Activated CD4-positive, alpha-beta T cell treated with anti-CD3 and anti-CD28 coated beads, Interleukin-2, amount 50 U/mL, for 24 hours (primary cell): ENCODE results near the gene MOK.
"Not testable (repeated sequence)": the region's sequence is repeated elsewhere in the genome, so short reads cannot be mapped to it uniquely, and the experiment has no call there.

ENCODE experiments used
- DNase-seq, 2 donors: peaks; one replicate each; pipeline ENCODE4 v3.0.0-alpha.2; 2020; ENCODE audit warnings: low read depth in 1 of 2, low spot score in 1 of 2

The MOK gene

DNA sequence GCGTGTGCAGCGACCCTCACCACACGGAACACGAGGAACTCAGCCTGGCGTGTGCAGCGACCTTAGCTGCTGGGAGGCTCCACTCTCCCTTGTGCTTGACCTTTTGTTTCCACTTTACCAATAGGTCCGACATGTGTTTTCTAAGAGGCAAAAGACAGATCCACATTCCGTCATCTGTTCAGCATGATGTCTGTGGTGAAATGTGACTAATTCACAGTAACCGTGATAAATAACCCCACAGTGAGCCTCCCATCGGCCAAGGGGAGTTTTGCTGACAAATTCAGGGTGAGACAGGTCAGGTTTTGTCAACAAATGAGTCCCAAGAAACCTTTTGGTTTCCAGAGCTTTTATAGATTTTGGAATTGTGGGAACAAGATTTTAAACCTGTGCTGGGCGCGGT is 55.9 kb downstream of the MOK start:
- no peak for DNase-seq

DNA sequence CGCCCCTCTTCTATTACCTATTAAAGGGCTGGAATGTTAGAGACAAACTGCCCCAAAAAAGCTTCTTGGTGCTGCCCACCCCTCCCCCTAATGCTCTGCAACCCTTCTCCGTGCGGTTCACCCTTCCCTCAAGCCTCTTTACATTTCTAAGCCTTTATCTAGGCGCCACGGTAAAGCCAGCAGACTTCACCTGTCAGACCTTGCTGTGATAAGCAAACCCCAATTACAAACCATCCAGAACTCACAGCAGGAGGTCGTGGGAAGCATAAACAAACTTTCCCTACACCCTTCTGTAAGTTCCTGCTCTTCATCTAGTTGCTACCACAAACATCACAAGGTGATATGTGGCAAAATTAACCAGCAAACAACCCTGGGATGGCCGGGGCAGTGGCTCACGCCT is 56.8 kb downstream of the MOK start:
- no peak for DNase-seq

DNA sequence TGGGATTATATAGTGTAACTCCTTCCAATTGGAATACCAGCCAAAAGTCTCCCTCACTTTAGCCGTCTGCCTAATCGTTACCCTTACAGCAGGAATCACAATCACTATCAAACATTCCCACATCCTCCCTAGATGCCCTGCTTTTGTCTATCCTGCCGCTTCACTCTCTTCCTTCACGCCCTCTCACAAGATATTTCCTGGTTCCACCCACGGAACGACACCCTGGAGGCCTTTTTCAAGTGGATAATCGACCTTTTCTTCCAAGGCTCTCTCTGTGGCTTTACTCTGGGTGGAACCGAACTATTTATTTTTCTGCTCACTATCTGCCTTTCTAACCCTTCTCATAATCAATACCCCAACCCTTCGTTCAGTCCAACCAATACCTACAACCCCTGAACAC is 58.9 kb downstream of the MOK start:
- DNase-seq: no peak

DNA sequence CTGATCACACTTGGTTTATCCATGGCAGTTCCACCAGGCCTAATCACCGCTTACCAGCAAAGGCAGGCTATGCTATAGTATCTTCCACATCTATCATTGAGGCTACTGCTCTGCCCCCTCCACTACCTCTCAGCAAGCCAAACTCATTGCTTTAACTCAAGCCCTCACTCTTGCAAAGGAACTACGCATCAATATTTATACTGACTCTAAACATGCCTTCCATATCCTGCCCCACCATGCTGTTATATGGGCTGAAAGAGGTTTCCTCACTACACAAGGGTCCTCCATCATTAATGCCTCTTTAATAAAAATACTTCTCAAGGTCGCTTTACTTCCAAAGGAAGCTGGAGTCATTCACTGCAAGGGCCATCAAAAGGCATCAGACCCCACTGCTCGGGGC is 61.2 kb downstream of the MOK start:
- DNase-seq: not testable (repeated sequence)

DNA sequence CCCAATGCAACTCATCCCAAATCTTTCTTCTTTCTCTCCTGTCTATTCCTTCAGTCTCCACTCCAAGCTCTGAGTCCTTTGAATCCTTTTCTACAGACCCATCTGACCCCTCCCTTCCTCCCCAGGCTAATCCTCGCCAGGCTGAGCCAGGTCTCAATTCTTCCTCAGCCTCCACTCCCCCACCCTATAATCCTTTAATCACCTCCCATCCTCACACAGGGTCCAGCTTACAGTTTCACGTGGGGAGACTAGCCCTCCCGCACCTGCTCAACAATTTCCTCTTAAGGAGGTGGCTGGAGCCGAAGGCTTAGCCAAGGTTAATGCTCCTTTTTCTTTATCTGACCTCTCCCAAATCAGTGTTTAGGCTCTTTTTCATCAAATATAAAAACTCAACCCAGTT is 63.8 kb downstream of the MOK start:
- no peak for DNase-seq

DNA sequence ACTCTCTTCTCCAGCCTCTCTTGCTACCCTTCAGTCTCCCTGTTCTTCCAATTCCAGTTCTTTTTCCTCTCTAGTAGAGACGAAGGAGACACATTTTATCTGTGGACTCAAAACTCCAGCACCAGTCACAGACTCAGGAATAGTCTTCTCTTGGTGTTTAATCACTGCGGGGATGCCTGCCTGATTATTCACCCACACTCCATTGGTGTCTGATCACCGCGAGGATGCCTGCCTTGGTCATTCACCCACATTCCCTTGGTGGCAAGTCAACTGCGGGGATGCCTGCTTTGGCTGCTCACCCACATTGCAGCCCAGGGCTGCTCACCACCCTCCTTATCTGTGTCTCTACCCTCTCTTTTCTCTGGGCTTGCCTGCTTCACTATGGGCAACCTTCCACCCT is 64.5 kb downstream of the MOK start:
- not testable (repeated sequence) for DNase-seq

DNA sequence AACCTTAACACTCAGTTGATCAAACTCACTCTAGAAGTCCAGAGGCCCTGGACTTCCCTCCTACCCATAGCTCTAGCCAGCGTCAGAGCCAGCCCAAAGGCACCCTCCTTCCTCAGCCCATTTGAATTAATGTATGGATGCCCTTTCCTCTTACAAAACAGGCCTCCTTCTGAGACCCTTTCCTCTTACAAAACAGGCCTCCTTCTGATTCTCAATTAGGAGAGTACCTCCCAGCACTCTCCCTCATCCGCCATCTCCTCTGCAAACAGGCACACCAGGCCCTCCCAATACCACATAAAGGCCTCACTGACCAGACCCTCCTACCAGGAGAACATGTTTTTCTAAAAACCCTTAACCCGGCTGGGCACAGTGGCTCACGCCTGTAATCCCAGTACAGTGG is 65.7 kb downstream of the MOK start:
- no peak for DNase-seq

DNA sequence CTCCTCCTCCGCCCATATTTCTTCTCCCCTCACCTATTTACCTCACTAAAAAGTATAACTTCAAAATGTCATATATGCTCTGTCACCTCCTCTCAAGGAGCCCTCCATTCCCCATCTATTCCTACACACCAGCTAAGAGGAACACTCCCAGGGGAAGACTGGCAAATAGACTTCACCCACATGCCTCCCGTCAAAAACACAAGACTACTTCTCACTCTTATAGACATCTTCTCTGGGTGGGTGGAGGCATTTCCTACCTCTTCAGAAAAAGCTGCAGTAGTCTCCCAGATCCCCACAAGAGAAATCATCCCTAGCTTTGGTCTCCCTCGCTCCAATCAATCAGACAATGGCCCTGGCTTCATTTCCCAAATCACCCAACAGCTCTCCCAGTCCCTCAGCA is 66.2 kb downstream of the MOK start:
- no peak for DNase-seq

DNA sequence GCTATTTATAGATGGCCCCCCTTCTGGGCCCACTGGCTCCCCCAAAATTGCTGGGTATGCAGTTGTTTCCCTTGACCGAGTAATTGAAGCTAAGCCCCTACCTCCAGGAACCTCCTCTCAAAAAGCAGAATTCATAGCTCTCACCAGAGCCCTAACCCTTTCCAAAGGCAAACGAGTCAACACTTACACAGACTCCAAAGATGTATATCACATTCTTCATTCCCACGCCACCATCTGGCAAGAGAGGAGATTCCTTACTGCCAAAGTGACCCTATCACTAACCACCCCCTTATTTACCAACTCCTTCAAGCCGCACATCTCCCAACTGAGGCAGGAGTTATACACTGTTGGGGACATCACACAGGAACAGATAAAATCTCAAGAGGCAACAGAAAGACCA is 66.8 kb downstream of the MOK start:
- no peak for DNase-seq

DNA sequence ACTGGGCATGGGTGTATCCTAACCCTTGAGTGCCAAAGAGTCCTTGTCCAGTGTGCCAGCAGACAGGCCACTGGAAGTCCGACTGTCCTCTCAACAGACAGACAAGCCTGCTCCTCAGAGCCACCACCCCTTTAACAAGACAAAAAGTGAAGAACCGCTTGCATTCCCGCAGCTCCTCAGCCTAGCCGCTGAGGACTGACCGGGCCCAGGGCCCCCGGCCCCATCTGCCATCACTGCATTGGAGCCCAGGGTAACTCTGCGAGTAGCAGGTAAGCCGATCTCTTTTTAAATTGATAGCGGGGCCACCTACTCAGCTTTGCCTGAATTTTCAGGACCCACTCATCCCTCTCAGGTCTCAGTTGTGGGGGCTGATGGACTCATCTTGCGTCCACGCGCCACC is 68.9 kb downstream of the MOK start:
- DNase-seq: no peak

DNA sequence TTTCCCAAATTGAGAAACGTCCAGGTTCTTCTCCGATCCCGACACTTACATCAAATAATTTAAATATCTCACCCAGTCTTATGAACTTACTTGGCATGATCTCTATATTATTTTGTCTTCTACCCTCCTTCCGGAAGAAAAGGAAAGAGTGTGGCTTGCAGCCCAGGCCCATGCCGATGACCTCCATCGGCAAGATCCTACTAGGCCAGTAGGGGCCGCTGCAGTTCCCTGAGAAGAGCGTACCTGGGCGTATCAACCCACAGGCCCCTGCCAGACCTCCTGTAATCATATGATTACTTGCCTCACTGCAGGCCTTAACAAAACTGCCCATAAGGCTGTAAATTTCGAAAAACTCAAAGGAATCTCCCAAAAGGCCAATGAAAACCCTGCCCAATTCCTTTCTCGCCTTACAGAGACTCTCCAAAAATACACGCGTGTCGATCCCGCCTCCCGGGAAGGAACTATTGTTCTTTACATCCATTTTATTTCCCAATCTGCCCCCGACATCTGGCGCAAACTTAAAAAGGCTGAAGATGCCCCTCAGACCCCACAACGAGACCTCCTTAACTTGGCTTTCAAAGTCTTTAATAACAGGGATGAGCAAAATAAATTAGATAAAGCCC is 69.6 kb downstream of the MOK start:
- DNase-seq: peak; percentile 39 to 59

DNA sequence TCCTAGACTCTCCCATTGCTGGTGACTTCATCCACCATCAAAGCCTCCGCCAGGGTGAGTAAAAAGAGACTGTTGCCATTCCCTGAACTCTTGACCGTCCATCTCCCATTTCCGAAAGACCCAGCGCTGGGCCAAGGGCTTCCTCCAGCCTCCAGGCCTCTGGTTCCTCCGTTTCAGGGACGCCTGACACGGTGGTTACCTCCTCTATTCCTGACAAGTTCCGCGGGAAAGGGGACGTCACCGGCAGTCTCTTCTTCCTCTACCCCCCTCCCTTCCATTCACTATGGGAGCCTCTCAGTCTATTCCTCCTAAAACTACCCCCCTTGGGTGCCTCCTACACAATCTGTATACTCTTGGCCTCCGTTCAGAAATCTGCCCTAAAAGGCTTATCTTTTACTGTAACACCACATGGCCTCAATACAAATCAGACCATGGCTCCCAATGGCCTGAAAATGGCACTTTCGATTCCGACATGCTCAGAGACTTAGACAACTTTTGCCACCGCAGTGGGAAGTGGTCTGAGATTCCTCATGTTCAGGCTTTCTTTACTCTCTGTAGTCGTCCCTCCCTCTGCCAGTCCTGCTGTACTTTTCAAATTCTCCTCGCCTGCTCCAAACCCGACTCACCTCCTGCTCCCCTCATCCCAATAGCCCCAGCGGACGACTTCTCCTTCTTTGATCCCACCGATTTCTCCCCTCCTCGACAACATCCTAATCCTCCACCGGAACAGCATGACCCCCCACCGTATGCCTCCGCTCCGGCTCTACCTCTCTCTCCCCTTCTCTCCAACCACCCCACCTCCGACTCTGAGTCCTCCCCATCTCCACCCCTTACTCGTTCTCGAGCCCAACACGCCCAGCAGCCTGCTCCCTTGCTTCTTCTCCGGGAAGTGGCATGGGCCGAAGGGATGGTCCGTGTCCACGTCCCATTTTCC is 70.4 kb downstream of the MOK start:
- no peak for DNase-seq

DNA sequence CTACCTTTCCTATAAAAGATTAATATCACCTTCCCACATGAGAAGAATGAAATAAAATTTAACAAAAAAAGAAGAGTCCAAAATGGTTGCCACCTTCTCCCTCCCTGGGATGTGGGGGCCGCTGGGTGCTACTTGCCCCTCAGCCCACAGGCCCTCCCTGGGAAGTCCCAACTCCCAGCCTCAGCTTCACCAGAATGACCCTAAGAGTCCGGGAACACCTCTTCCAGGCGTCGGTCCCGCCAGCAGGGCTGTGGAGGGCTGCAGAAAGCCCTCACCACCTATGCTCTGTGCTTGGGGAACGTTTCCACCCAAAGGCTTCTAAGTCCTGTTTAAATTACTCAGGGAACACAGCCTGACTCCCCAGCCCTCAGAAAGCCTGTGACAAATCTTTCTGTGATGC is 71.9 kb downstream of the MOK start:
- no peak for DNase-seq

DNA sequence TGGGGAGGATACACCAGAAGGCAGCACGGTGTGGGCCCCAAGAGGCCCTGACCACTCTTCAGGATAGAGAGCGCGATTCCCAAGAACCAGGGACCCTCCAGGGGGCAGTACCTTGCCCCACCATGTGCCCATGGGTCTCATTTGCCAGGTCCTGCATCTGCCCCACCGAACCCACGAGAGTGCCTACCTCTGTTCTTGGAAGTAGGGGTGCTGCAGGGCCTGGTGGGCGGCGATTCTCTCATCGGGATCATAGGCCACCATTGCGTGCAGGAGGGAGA is 72.7 kb downstream of the MOK start:
- DNase-seq: no peak

DNA sequence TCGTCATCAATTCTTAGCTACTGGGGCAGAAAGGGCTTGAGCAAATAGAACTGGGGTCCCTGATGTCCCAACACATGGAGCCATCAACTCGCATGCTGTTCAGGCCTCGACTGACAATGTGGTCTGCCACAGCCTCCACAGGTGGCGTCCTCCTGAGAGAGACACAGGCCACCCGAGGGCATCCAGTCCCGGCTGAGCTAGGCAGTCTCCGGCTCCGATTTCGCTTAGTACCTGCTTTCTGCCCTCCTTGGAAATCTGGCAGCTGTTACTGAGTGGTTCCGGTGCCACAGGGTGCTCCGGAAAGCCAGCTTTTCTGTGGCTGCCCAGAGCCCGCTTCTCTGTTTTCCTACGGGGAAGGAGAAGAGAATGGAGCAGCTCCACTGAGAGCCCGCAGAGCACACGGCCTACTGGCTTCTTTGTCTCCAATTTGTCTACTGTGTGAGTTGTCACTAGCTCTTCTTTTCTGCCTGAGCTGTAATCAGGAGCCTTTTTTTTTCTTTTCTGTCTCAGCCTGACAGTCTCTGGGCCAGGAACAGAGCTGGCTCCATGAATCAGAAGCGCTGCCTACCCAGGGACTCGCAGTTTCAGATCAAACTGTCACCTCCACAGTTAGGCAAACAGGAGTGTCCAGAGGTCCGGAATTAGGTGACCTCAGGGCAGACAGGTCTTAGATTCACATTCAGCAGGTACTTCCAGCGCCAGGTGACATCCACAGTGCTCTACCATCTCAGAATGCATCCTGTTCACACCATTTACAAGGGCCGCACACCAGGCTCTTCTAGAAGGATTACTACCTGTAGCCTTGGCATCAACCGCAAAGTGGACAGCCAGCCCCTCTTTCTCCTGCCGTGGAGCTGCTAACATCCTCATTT is 73.3 kb downstream of the MOK start:
- no peak for DNase-seq

DNA sequence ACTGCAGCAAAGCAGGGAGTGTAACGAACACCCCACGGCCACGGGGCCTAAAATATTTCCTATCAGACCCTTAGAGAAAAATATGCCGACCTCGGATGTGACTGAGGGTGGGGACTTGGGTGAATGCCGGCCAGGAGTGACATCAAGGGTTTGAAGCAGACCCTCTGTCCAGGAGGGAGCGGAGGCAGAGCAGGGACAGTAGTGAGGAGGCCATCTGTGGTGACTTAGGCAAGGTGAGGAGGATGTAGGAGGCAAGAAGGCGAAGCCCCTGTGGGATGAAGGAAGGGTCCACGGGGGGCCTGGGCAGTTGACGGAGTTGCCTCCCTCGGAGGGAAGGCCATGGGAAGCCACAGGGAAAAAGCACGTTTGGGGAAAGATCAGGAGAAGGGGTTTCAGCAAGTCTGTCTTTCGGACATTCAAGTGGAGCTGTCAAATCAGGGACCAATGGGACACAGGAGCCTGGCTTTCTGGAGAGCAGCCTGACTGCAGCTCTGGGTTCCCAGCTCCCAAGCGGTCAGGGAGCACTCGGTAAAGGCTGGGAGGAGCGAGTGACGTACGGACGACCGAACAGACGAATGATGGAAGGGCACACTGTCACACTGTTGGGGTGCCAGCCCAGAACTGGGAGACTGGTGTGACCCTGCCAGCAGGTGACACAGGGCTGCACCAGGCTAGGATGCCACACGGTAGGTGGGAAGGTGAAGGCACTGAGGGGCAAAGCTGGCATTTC is 74.3 kb downstream of the MOK start:
- no peak for DNase-seq

DNA sequence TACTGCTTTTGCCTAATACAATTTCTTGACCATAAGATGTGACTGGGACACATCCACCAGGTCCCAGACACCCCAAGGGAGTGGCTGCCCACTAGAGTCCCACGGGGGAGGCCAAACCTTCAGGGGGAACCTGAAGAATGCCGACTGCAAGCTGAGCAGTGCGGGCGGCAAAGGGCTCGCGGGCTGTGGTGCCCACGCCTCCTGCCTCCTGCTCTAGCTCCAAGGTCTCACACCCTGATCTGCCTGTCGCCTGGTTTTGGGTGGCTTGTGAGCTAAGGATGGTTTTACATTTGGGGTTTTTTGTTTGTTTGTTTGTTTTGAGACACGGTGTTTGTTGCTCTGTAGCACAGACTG is 75.2 kb downstream of the MOK start:
- DNase-seq: no peak

DNA sequence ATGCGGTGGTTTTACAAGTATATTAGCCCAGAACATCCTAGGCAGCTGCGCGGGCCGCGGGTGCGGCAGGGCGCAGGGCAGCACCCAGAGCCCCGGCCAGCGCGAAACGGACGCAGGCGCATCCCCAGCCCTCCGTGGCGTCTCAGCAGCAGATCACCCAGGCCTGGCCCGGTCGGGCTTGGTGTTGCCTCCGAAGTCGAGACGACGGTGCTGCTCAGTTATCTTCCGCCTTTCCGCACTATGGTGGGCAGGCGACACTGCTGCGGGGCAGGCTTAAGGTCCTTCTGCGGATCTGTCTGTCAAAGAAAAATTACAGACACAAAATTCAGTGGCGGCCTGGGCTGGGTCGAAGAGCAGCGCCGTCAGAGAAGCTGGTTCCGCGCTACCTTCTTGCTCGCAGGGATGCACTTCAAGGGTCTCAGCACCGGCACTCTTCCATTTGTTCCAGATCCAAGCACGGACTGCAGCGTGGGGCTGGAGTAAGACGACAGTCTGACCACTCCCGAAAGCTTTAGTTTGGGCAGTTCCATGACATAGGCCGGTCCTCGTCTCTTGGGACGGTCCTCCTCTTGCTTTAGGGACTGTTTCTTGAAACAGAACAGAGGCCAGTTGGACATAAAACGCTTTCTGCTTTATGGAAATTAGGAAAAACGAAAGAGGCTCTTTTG is 75.8 kb downstream of the MOK start:
- no peak for DNase-seq

DNA sequence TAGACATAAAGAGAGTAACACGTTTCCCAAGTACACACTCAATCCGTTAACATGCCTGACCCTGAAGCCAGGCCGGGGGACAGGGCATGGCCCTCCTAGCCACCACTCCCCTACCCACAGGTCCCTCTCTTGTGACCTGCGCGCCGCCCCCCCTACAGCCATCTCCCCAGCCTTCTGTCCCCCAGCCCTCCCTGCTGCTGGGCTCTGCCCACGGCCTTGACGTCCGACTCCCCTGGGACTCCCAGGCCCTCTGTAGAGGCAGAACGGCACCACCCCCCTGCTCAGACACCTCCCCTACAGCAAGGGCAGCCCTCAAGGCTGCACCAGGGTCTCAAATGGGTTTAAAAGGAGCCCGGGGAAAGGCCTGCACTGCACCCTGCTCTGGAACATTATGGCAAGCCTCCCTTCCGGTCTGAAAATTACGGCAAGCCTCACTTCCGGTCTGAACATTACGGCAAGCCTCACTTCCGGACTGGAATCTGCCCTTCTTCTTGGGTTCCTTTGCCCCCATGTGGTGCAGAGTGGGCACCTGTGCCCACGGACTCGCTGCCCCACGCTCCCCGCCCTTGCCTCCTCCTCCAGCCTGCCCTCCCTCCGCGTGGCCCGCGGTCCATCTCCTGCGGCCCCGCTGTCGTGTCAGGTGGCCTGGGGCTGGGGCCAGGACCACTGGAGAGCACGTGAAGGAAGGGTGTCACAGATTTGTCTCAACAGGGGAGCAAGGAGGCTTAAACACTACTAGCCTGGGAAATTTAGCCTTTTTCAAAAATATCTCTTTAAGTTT is 77.6 kb downstream of the MOK start:
- no peak for DNase-seq
